OCI-M1 (cell line): ENCODE measurements around the gene TWF1.
"Not testable (repeated sequence)": the region's sequence is repeated elsewhere in the genome, so short reads cannot be mapped to it uniquely, and the experiment has no call there.

ENCODE experiments used
- DNase-seq: peaks from one replicate; lab custom pipeline; 2025; lab: John Stamatoyannopoulos, UW

TWF1 gene

DNA sequence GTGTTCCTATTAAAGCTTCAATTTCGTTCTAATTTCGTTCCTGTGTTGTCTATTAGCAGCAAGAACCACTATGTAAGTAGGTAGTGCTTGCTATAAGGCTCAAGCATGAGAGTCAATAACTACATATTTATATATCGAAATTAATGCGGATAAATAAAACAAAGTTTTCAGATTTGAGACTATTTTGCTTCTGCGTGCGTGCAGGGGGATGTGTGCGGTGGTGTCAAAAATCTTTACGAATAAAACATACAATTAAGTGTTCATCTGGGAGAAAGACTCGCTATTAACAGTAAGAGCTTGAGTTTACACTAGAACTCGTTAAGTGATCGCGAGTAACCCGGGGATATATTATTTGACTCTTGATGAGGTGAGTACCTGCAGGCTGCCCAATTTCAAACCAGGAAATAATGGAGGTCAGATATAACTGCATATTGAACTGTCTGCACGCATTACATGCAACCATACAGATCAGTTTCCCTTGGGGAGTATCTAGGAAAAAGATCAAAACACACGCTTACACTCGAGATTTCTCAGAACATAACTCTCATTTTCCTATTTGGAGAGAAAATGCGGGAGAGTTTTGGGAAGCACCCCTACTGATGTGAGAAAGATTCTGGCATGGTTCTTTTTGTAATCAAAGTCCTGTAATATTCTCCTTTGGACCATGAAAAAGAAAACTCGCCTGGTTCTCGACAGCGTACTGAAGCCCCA, 813 bp downstream of the TWF1 start:
- DNase-seq = peak; percentile 74

DNA sequence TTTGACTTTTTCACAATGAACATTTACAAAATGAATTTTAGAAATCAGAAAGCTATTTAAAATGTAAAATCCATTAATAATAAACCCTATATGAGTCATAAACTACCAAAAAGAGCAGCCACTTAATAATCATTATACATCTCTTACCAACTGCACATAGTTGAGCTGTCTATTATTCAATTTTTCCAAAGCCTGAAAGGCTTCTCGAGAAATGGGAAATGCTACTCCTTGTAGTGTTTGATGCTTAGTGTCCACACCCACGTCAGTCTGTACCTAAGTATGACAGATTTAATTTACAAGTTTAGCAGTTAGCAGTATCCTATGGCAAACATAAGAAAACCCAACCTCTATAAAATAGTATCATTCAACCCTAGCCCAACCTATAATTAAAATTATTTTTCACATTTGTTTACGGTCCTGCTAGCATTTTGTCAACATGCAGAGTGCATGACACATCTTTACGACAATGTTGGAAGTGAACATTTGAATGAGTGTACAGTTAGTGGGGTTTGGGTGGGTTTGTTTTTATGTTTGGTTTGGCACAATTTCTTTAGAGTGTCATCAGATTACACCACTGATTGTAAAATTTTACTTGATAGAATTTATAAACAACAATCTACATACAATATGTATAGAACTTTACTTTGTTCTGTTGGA, 8.4 kb downstream of the TWF1 start:
- DNase-seq = no peak

DNA sequence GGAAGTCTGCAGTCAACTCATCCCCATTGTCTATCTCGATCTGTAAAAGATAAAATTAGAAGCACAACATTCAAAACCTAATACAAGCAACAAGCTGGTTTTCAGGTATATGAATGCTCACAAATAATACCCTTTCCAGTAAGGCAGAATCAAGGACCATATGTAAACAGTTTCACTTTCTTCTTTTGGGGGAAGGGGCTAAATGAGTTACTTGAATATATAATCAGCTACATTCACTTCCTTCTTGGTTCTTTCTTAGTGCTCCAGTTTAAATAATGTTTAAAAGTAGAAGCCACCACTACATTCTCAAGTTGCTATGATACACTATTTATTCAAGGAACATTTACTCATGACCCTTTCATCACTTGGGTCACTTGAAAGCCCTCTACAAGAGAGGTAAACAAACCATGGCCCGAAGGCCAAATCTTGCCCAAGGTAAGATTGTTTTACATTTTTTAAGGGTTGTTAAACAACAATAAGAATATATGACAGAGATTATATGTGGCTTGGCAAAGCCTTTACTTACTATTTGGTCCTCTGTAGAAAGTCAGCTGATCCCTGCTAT, 10.3 kb downstream of the TWF1 start:
- no peak for DNase-seq

DNA sequence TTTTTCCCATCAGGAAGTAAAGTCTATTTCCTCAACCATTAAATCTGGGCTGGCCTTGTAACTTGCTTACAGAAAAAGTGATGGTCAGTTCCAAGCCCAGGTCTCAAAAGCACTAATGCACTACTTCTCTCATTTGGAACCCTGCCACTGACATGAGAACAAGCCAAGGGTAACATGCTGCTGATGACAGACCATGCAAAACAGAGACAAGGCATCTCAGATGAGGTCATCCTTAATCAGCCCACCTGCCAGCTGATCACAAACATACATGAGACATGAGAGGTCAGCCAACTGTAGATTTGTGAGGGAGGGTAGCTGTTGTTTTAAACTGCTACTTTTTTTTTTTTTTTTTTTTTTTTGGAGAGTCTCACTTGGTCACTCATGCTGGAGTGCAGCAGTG, 16.2 kb downstream of the TWF1 start:
- peak; percentile 52 for DNase-seq

DNA sequence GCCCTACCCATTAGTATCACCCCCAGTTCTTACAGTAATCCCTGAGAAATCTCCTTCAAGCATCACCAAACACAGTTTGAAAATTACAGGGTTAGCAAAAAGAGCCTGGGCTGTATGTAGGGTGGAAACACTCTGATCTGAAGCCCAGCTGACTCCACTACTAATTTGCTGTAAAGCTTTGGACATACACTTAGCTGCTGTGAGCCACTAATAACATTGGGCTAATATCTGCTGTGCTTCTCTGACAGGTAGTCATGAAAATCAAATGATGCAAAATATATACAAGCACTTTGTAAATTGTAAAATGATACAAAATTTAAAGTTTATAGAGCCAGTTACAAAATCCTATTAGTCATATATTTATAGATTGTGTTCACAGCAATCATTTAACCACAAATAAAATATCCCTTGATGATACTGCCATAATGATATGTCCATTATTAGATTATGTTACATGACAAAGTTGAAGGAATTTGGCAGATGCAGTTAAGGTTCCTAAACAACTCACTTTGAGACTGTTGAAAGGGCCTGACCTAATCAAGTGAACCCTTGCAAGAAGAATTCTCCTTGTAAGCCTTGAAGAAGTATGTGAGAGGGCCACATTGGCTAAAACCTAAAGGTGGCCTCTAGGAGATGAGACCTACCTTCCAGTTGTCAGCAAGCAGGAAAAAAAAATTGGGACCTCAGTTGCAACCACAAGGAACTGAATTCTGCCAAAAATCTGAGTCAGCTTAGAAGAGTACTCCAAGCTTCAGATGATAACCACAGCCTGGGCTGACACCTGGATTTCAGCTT, 19.0 kb downstream of the TWF1 start:
- no peak for DNase-seq

DNA sequence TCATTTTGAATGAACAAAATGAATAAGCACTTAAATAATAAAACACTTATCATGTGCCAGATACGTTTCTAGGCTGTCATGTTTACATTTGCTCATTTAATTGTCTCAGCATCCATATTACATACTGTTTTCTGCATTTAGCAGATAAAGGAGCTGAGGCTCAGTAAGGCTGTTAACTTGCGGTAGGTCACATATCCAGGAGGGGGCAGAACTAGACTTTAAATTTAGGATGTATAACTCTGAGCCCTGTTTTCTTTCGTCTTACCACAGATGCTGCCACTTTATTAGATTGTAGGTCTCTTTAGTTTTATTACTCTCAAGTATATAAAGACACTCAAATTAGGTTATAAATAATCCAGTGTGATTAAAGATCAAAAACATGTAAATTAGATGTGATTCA, 29.6 kb downstream of the TWF1 start:
- peak; percentile 45 for DNase-seq

DNA sequence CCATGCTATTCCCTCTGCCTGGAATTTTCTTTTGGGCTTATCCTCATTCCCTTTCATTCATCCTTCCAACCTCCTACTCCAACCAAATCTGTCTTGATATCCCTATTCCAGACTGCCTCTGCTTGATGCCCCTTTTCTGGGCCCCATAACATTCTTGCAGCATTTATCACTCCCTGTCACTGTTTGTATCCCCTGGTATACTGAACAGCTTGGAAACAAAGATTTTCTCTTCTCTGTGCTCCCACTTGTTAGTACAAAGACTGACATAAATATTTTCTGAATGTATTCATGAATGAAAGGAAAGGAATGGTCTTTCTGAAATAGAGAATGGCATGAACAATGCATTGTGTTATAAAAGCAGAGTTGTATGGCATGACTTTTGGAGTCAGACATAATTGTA, 39.8 kb downstream of the TWF1 start:
- no peak for DNase-seq

DNA sequence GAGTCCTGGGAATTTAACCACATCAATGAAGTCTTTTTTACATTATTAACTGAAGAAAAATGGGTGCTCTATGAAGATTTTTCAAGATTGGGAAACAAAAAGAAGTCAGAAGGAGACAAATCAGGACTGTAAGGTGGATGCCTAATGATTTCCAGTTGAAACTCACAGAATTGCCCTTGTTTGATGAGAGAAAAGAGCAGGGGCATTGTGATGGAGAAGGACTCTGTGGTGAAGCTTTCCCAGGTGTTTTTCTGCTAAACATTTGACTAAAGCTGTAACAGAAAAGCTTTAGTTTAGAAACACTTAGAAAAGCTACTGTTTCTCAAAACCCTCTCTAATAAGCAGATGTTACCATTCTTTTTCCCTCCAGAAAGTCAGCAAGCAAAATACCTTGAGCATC, 41.6 kb downstream of the TWF1 start:
- DNase-seq = no peak

DNA sequence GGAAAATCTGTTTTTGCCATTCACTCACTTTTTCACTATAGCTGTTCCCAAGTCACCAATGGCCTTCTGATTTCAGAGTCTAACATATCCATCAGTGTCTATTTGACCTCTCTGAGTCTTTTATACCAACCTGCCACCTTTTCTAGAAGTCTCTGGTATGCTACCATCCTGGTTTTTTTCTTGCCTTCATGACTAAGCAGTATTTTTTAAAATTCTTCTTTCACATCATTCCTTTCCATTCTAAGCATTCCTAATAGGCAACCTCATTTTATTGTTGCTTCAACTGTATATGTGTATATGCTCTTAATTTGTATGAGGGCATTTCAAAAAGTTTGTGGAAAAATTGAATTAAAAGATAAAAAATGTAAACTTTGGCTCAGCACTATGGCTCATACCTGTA, 42.3 kb downstream of the TWF1 start:
- no peak for DNase-seq

DNA sequence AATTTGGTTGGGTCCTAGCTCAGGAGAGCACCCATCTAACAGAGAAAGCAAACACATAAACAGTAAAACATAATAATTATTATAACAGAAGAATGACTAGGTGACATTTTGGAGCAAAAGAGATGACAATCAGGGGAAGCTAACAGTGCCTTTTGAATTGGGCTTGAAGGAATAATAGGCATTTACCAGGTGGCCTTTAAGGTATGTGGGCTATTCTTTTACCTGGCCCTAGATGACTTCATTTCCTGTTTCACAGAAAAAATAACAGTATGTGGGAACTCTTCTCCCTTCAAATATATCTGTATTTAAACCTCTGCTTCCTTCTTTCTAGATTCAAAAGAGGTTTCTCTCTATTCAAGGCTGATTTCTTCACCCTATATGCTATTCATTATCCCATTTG, 43.5 kb downstream of the TWF1 start:
- no peak for DNase-seq

DNA sequence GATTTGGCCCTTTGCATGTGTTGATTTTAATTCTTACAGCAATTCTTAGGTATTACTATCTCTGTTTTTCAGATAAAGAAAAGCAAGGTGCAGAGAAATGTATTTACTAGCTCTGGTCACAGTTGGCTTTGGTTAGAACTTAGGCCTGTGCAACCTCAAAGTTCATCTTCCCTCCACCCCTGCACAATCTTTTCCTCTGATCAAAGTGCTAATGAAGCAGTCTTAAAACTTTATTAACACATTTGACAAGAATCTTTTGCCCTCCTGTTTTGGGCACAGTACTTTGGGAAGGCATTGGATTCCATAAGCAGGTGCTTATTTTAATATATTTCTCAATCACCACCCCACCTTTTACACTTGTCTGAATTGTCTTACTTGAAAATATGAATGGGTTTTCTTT, 44.6 kb downstream of the TWF1 start:
- no peak for DNase-seq

DNA sequence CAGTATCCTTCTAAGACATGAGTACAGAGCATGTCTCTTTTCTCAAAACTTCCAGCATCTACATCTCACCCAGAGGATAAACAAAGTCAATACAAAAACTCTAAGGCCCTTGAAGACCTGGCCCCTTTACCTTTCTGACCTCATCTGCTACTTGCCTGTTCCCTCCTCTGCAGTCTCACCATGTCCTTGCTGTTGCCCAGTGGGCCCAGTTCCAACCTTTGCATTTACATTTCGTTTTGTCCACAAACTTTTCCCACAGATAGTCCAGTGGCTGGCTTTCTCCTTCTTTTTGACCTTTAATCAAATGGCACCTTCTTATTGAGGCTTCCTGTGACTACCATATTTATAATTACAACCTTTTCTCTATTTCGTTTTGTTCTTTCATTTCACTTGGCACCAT, 45.7 kb downstream of the TWF1 start:
- no peak for DNase-seq

DNA sequence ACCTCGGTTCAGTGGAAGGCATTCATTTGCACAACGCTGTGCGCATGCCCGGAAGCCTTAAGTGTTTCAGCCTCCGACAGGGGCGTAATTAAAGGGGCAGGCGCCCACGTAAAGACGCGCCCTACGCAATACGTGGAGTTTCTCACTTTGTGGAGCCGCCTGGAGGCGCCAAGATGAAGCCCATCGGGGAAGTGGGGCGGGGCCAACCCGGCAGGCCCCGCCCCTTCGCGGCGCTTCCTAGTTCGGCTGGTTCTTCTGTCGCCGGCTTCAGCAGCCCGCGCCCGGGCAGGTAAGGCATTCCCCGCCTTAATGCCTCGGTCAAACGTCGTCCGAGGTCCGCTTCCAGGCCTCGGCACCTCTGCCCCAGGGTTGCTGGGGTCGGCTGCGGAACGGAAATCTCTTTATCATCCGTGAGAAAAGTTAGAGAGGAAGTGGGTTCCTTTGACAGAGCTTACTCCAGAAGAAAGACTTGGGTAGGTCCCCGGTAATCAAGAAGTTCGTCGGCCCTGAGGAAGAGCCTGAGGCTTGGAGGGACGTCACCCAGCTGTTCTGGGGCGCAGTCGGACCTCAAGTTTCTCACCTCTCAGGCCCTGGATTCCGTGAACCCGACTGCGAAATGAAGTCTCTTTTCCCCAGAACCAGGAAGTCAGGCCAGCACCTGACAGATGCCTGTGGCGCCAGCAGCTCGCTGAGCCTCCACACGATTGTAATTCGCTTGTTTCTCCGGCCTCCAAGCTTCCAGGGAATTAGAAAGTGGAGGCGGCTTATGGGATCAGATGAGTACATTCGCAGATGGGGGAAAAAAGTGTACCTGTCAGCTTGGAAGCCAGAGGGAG, 47.2 kb downstream of the TWF1 start, which contains the start of the genes IRAK4 and PUS7L:
Gene IRAK4, plus strand, starts transcription at position 224 of the 836 bp plus-strand sequence. CDS start 9,161 bp downstream, outside the sequence.
Gene PUS7L, minus strand, starts transcription at position 63 of the 836 bp plus-strand sequence. CDS start 3,545 bp downstream, outside the sequence.
- DNase-seq = peak; percentile 99

DNA sequence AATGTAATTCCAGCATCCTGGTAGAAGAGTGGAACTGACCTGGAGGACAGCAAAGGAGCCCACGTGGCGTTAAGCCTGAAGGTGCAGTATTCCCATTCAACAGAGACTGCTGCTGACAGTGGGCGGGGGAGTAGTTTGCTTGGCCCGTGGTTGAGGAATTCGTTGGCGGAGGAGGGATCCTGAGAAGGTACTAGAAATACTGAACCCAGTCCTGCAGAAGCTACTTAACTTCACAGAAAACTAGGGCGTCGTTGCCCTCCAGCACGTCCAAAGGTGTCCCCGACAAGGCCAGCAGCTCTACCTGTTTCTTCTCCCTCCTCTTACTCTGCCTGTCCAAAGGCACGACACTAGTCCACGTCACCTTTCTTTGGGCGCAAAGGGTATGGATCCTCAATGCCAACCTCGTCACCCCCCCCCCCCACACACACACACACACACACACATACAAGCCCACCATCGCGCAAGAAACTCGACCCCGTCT, 47.8 kb downstream of the TWF1 start:
- peak; percentile 66 for DNase-seq

DNA sequence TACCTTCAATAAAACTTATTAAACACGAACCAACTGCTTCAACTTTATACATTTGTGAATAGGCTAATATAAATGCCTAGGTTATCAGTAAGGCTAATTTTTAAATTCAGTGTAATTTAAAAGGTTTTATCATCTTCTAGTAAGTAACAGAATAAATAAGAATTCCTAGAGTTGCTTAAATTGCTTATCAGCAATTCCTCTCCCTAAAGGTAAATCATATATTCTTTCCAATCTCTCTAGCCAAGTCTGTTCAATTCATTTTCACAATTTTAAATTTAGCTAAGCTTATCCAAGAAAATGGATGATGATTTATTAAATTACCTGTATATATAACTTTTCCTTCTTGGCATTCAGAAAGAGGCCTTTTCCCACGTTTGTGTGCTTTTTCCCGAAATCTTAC, 52.1 kb downstream of the TWF1 start:
- no peak for DNase-seq

DNA sequence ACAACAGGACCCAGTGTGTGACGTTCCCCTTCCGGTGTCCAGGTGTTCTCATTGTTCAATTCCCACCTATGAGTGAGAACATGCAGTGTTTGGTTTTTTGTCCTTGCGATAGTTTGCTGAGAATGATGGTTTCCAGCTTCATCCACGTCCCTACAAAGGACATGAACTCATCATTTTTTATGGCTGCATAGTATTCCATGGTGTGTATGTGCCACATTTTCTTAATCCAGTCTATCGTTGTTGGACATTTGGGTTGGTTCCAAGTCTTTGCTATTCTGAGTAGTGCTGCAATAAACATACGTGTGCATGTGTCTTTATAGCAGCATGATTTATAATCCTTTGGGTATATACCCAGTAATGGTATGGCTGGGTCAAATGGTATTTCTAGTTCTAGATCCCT, 54.8 kb downstream of the TWF1 start:
- not testable (repeated sequence) for DNase-seq

DNA sequence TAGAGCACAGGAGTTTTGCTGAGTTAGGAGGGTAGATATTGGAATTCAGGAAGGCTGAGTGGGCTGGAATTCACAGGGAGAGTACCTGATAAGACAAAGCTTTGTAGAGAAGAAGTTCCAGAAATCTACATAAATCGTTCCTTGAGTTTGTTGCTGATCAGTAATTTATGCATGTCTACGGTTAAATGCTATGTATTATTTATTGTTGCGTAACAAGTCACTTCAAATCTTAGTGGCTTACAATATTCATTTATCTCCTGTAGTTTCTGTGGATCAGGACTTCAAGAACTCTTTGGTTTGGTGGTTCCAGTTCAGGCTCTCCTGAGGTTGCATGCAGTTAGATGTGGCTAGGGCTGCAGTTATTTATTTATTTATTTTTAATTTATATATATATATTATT, 55.3 kb downstream of the TWF1 start:
- no peak for DNase-seq

DNA sequence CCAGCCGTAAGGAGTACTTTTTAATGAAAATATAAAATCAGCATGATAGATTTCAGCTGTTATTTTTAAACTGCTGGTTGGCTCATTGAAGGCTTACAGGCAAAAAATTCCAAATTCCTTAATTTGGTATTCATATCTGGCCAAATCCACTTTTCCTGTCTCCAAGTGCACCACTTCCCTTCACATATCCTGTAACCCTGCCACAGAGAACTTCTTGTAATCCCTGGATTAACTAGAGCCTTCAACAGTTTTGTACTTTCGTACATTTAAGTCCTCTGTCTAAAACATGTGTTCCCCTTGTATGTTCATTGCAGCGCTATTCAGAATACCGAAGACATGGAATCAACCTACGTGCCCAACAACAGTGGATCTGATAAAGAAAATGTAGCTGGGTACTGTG, 57.1 kb downstream of the TWF1 start:
- no peak for DNase-seq

DNA sequence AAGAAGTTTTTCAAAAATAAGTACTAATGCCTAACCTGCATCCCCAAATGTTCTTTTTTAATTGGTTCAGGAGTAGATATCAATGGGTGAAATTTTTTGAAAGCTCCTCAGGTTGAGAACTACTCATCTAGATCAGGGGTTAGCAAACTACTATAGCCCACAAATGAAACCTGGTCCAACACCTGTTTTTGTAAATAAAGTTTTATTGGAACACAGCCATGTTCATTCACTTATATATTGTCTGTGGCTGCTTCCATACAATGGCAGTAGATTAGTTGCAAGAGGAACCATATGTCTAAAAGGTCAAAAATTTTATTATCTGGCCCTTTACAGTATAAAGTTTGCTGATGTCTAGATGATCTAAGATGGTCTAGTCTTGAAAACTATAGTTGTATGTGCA, 61.3 kb downstream of the TWF1 start:
- DNase-seq = no peak
